ENCODE results near the gene CRACR2B.

The CRACR2B gene

GRCh38 chr11:794766-795633 is 32.7 kb upstream of the CRACR2B start:
- no peak for DNase-seq (ENCODE audit: low spot score)

- peak; percentile 95 for DNase-seq (ENCODE audit: low spot score)
These were observed 31.8 kb upstream of the CRACR2B start for GRCh38 chr11:795634-796564.

GRCh38 chr11:796565-797295 is 31.0 kb upstream of the CRACR2B start:
- no peak for DNase-seq (ENCODE audit: low spot score)

- peak; percentile 93 for DNase-seq (ENCODE audit: low spot score)
These were observed 30.2 kb upstream of the CRACR2B start for GRCh38 chr11:797296-798092.

- peak; percentile 94 for DNase-seq (ENCODE audit: low spot score)
These were observed 29.5 kb upstream of the CRACR2B start, which contains the start of gene SLC25A22 for GRCh38 chr11:798093-798713. Gene SLC25A22 (minus strand): TSS chr11:798281. CDS start chr11:795006, 3,275 bp downstream.

GRCh38 chr11:799641-800316 is 27.9 kb upstream of the CRACR2B start:
- DNase-seq (ENCODE audit: low spot score): no peak

- no peak for DNase-seq (ENCODE audit: low spot score)
These were observed 27.2 kb upstream of the CRACR2B start for GRCh38 chr11:800473-800872.

- DNase-seq (ENCODE audit: low spot score): no peak
These were observed 26.5 kb upstream of the CRACR2B start for GRCh38 chr11:801097-801780.

- DNase-seq (ENCODE audit: low spot score): no peak
These were observed 25.6 kb upstream of the CRACR2B start for GRCh38 chr11:802018-802617.

- DNase-seq (ENCODE audit: low spot score): no peak
These were observed 24.8 kb upstream of the CRACR2B start for GRCh38 chr11:802693-803466.

GRCh38 chr11:803467-803742 is 24.3 kb upstream of the CRACR2B start:
- no peak for DNase-seq (ENCODE audit: low spot score)

- no peak for DNase-seq (ENCODE audit: low spot score)
These were observed 23.7 kb upstream of the CRACR2B start for GRCh38 chr11:803770-804598.

GRCh38 chr11:804599-804964 is 23.1 kb upstream of the CRACR2B start:
- no peak for DNase-seq (ENCODE audit: low spot score)

- no peak for DNase-seq (ENCODE audit: low spot score)
These were observed 19.1 kb upstream of the CRACR2B start for GRCh38 chr11:808427-809286.

GRCh38 chr11:809287-810039 is 18.3 kb upstream of the CRACR2B start, which contains the start of gene RPLP2:
Gene RPLP2 (plus strand): TSS chr11:809967. CDS start chr11:810235, 268 bp downstream.
- peak; percentile 98 for DNase-seq (ENCODE audit: low spot score)

GRCh38 chr11:810040-810567 is 17.6 kb upstream of the CRACR2B start:
- DNase-seq (ENCODE audit: low spot score): no peak

Data from hepatic stellate cell (primary cell).